Endothelial cell of umbilical vein (primary cell): ENCODE results near the gene SH3BP5L.

Experiments used
- EZH2 ChIP-seq: IDR thresholded peaks from 2 replicates; pipeline ENCODE4 v1.6.1; 2012; ENCODE audit warnings: borderline replicate concordance, low read depth, mild to moderate bottlenecking, moderate library complexity, low read length, inconsistent platforms; ENCODE audit not compliant: severe bottlenecking
- JUN ChIP-seq: IDR thresholded peaks from 2 replicates; pipeline ENCODE4 v1.6.1; 2011; ENCODE audit warnings: borderline replicate concordance, low read depth; ENCODE audit not compliant: insufficient read length, insufficient read depth
- POLR2A ChIP-seq: IDR thresholded peaks from 2 replicates; pipeline ENCODE4 v1.6.1; 2012; ENCODE audit warnings: low read depth, mild to moderate bottlenecking, control low read depth, low read length
- TF ChIP-seq, protein P1 (sequence below), 2 donors: IDR thresholded peaks; 1 replicate in 1 of 2; 2 replicates in 1 of 2; pipeline ENCODE4 v1.5.1; 2011; ENCODE audit warnings: low read length in 2 of 2, mild to moderate bottlenecking in 2 of 2, moderate library complexity in 2 of 2, control low read depth in 1 of 2, inconsistent platforms in 1 of 2, low read depth in 1 of 2; ENCODE audit not compliant: insufficient read depth in 1 of 2; ENCODE audit errors: extremely low read depth in 1 of 2

DNA sequence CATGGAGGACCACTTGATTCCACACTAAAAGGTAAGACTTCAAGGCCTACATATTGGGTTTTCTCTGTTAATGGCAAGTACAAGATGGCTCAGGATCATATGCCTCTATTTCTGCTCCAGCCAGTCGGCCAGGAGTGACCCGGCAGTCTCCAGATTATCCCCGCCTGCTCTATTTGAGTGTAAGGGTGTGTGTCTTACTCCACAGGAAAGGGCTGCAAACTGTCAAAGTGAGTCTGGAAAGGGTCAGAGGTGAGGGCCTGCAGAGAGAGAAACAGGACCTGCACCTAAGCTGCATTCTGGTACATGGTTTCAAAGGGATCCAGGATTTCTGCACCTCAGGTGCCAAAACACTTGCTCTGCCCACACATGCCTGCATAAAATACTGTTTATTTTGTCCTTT is 23.9 kb upstream of the SH3BP5L start:
- TF ChIP-seq, protein P1, sequence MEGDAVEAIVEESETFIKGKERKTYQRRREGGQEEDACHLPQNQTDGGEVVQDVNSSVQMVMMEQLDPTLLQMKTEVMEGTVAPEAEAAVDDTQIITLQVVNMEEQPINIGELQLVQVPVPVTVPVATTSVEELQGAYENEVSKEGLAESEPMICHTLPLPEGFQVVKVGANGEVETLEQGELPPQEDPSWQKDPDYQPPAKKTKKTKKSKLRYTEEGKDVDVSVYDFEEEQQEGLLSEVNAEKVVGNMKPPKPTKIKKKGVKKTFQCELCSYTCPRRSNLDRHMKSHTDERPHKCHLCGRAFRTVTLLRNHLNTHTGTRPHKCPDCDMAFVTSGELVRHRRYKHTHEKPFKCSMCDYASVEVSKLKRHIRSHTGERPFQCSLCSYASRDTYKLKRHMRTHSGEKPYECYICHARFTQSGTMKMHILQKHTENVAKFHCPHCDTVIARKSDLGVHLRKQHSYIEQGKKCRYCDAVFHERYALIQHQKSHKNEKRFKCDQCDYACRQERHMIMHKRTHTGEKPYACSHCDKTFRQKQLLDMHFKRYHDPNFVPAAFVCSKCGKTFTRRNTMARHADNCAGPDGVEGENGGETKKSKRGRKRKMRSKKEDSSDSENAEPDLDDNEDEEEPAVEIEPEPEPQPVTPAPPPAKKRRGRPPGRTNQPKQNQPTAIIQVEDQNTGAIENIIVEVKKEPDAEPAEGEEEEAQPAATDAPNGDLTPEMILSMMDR (IDR thresholded peaks at IDR 0.05; ENCODE audit: extremely low read depth in 1 of 2, insufficient read depth in 1 of 2, low read depth in 1 of 2, low read length in 2 of 2), result no peak
- TF ChIP-seq EZH2 (no peak), POLR2A (no peak), JUN (no peak)
